ENCODE measurements around the gene SLC8A2. TPM values are rescaled to one million over a fixed set of nuclear protein-coding genes. Genes with fewer than 3 reads are reported as not detected.

The SLC8A2 gene
- total RNA-seq, 4 donors from 2014 or later: not detected

- Histone ChIP-seq H3K9me3 (no peaks in the 10 kb centered on the region), H3K27me3 (peaks cover 72 to 87% (median 83%) of the 10 kb centered on the region in 3 donors), H3K36me3 (no peaks in the 10 kb centered on the region), H3K4me3 (peak overlapping the region; percentile 17 to 37 (median 30)), H3K27ac (no peak overlapping the region), H3K4me1 (peaks cover 0 to 10% of the 10 kb centered on the region in 2 donors)
- no peak for TF ChIP-seq POLR2A (IDR thresholded peaks at IDR 0.05)
- DNase-seq: no peak
- intact Hi-C loops (cut with DNase I; ENCODE audit: low total_unique reads) (no loop called here), in situ Hi-C loops (cut with MboI; ENCODE audit: low sequenced_read_pairs in 4 of 4) (no loop called here)
- ATAC-seq: no peak
Observed at GRCh38 chr19:47418692-47419029, 53.0 kb downstream of the SLC8A2 start.

- H3K27ac ChIP-seq: no peak overlapping the region
- in situ Hi-C loops (cut with MboI; ENCODE audit: low sequenced_read_pairs in 4 of 4): no loop called here
Observed at GRCh38 chr19:47417746-47418691, 53.7 kb downstream of the SLC8A2 start.

GRCh38 chr19:47417107-47417745 lies 54.5 kb downstream of the SLC8A2 start:
- Histone ChIP-seq H3K27me3 (peaks cover 65 to 73% (median 70%) of the 10 kb centered on the region in 3 donors), H3K4me1 (peaks cover 0 to 10% of the 10 kb centered on the region in 2 donors), H3K36me3 (no peaks in the 10 kb centered on the region), H3K9me3 (no peaks in the 10 kb centered on the region), H3K27ac (no peak overlapping the region), H3K4me3 (no peak overlapping the region)
- ATAC-seq (no peak), DNase-seq (no peak)
- in situ Hi-C loops (cut with MboI; ENCODE audit: low sequenced_read_pairs in 4 of 4) (no loop called here), intact Hi-C loops (cut with DNase I; ENCODE audit: low total_unique reads) (no loop called here)
- no peak for TF ChIP-seq POLR2A (IDR thresholded peaks at IDR 0.05)
- no peak for TF ChIP-seq CTCF (IDR thresholded peaks at IDR 0.05 in 4 of 5, conservative IDR thresholded peaks at IDR 0.05 in 1 of 5)

More at GRCh38 chr19:47417746-47418691, 53.7 kb downstream of the SLC8A2 start:
- Histone ChIP-seq H3K4me3 (peak overlapping the region in 3 of 4 donors; percentile 35 to 38 (median 37)), H3K27me3 (peaks cover 70 to 80% (median 77%) of the 10 kb centered on the region in 3 donors), H3K4me1 (peaks cover 0 to 10% of the 10 kb centered on the region in 2 donors), H3K9me3 (no peaks in the 10 kb centered on the region), H3K36me3 (no peaks in the 10 kb centered on the region)
- no peak for DNase-seq
- TF ChIP-seq CTCF (IDR thresholded peaks at IDR 0.05 in 4 of 5, conservative IDR thresholded peaks at IDR 0.05 in 1 of 5) (no peak), POLR2A (IDR thresholded peaks at IDR 0.05) (no peak)
- no peak for ATAC-seq
- intact Hi-C loops (cut with DNase I; ENCODE audit: low total_unique reads): no loop called here

GRCh38 chr19:47416643-47416985 lies 55.1 kb downstream of the SLC8A2 start:
- Histone ChIP-seq H3K27ac (no peak overlapping the region), H3K27me3 (peaks cover 60 to 68% (median 64%) of the 10 kb centered on the region in 3 donors), H3K36me3 (no peaks in the 10 kb centered on the region), H3K4me3 (no peak overlapping the region), H3K4me1 (peaks cover 0 to 10% of the 10 kb centered on the region in 2 donors), H3K9me3 (no peaks in the 10 kb centered on the region)
- no peak for ATAC-seq
- no peak for DNase-seq
- TF ChIP-seq POLR2A (IDR thresholded peaks at IDR 0.05): no peak
- intact Hi-C loops (cut with DNase I; ENCODE audit: low total_unique reads) (no loop called here), in situ Hi-C loops (cut with MboI; ENCODE audit: low sequenced_read_pairs in 4 of 4) (no loop called here)

- in situ Hi-C loops (cut with MboI; ENCODE audit: low sequenced_read_pairs in 4 of 4): no loop called here
- Histone ChIP-seq H3K4me1 (peaks cover 0 to 10% of the 10 kb centered on the region in 2 donors), H3K36me3 (no peaks in the 10 kb centered on the region), H3K4me3 (no peak overlapping the region), H3K27ac (no peak overlapping the region), H3K9me3 (no peaks in the 10 kb centered on the region), H3K27me3 (peaks cover 55 to 64% (median 59%) of the 10 kb centered on the region in 3 donors)
- DNase-seq (no peak), ATAC-seq (no peak)
- intact Hi-C loops (cut with DNase I; ENCODE audit: low total_unique reads): no loop called here
- TF ChIP-seq CTCF (IDR thresholded peaks at IDR 0.05 in 4 of 5, conservative IDR thresholded peaks at IDR 0.05 in 1 of 5) (no peak), POLR2A (IDR thresholded peaks at IDR 0.05) (no peak)
Observed at GRCh38 chr19:47415953-47416642, 55.6 kb downstream of the SLC8A2 start.

Data from gastrocnemius medialis (tissue), 4 donors.